Breast epithelium (tissue), 4 donors: ENCODE data around the gene STIM1. TPM values are rescaled to one million over a fixed set of nuclear protein-coding genes. Genes with fewer than 3 reads are reported as not detected.

Experiments used
- DNase-seq, 2 donors: peaks; one replicate each; pipeline ENCODE4 v3.0.0-alpha.2; 2019; ENCODE audit warnings: low spot score in 2 of 2
- H3K27ac ChIP-seq, 2 donors: fragments of 200-600 bp; sonication (generic) in 1 of 2; one replicate each; pipeline ENCODE4 v1.5.1; 2016 to 2019; ENCODE audit warnings: mild to moderate bottlenecking in 1 of 2
- H3K27me3 ChIP-seq, 2 donors: fragments of 200-600 bp; sonication (generic) in 1 of 2; one replicate each; pipeline versions ENCODE4 v1.5.1 to v1.6.0; 2017 to 2019; ENCODE audit warnings: control low read depth in 1 of 2, mild to moderate bottlenecking in 1 of 2
- H3K36me3 ChIP-seq: fragments of 200-600 bp; one replicate; pipeline ENCODE4 v1.5.1; 2019
- H3K4me1 ChIP-seq, 2 donors: fragments of 200-600 bp; sonication (generic); one replicate each; pipeline ENCODE4 v1.5.1; 2016 to 2019; ENCODE audit warnings: control low read depth in 1 of 2
- H3K4me3 ChIP-seq, 3 donors: fragments of 200-600 bp; sonication (generic); 1 replicate in 2 of 3; 2 replicates in 1 of 3; pipeline ENCODE4 v1.5.1; 2016 to 2019; ENCODE audit warnings: mild to moderate bottlenecking in 3 of 3, moderate library complexity in 2 of 3
- H3K9me3 ChIP-seq, 2 donors: fragments of 200-600 bp; sonication (generic) in 1 of 2; one replicate each; pipeline ENCODE4 v1.5.1; 2016 to 2019; ENCODE audit warnings: control low read depth in 1 of 2
- CTCF ChIP-seq, 3 donors: fragments of 450-650 bp; IDR thresholded peaks; one replicate each; pipeline ENCODE4 v1.5.1; 2016 to 2017; ENCODE audit warnings: antibody characterized with exemption in 3 of 3, mild to moderate bottlenecking in 3 of 3, moderate library complexity in 3 of 3
- POLR2A ChIP-seq: fragments of 450-650 bp; IDR thresholded peaks from one replicate; pipeline ENCODE4 v1.6.1; 2016; ENCODE audit warnings: antibody characterized with exemption, mild to moderate bottlenecking, moderate library complexity
- POLR2AphosphoS5 ChIP-seq, 3 donors: sonication (generic); formaldehyde crosslinking; IDR thresholded peaks; one replicate each; pipeline ENCODE4 v1.6.1; 2017; ENCODE audit warnings: antibody characterized with exemption in 3 of 3
- intact Hi-C: fragments of 100-400 bp; cut with DNase I; formaldehyde crosslinking; loops from one replicate; pipeline ENCODE4 v1.15.1; 2023; ENCODE audit warnings: low total_unique reads
- total RNA-seq, 3 donors: library from RNA; depleted of rRNA; stranded (reverse); fragments of >200 nt; gene quantifications; one replicate each; pipeline ENCODE4 v1.1.0, GENCODE V29; 2016

Gene STIM1
- total RNA-seq, 3 donors from 2014 or later: 44.2 to 68.2 (median 47.9) TPM

GRCh38 chr11:3890806-3891205 is 35.3 kb downstream of the STIM1 start:
- intact Hi-C loops: no loop called here
- peaks cover 0 to 7% of the 10 kb centered on the region in 2 donors for H3K4me1 ChIP-seq
- H3K27ac ChIP-seq: no peak overlapping the region

GRCh38 chr11:3891751-3892150 is 36.3 kb downstream of the STIM1 start:
- no peak for DNase-seq
- no peaks in the 10 kb centered on the region for H3K27me3 ChIP-seq
- peaks cover 0 to 7% of the 10 kb centered on the region in 2 donors for H3K4me1 ChIP-seq
- intact Hi-C loops: no loop called here
- H3K27ac ChIP-seq: no peak overlapping the region
- no peak for TF ChIP-seq CTCF (IDR thresholded peaks at IDR 0.05)
- TF ChIP-seq POLR2AphosphoS5 (IDR thresholded peaks at IDR 0.05): no peak
- no peak for TF ChIP-seq POLR2A
- no peak overlapping the region for H3K4me3 ChIP-seq
- H3K9me3 ChIP-seq: no peaks in the 10 kb centered on the region
- H3K36me3 ChIP-seq: no peaks in the 10 kb centered on the region

More at GRCh38 chr11:3890806-3891205, 35.3 kb downstream of the STIM1 start:
- Histone ChIP-seq H3K9me3 (no peaks in the 10 kb centered on the region), H3K4me3 (no peak overlapping the region), H3K27me3 (no peaks in the 10 kb centered on the region), H3K36me3 (no peaks in the 10 kb centered on the region)
- TF ChIP-seq POLR2AphosphoS5 (IDR thresholded peaks at IDR 0.05) (no peak), CTCF (IDR thresholded peaks at IDR 0.05) (no peak)
- DNase-seq: no peak

GRCh38 chr11:3892156-3892555 is 36.7 kb downstream of the STIM1 start:
- intact Hi-C loops: no loop called here

GRCh38 chr11:3893311-3893710 is 37.8 kb downstream of the STIM1 start:
- H3K36me3 ChIP-seq: no peaks in the 10 kb centered on the region
- no peak overlapping the region for H3K4me3 ChIP-seq
- peak overlapping the region; percentile 88 to 89 for H3K27ac ChIP-seq
- no peaks in the 10 kb centered on the region for H3K9me3 ChIP-seq
- no peak for DNase-seq
- TF ChIP-seq POLR2AphosphoS5 (IDR thresholded peaks at IDR 0.05): no peak
- TF ChIP-seq CTCF (IDR thresholded peaks at IDR 0.05): no peak
- no peak for TF ChIP-seq POLR2A
- H3K4me1 ChIP-seq: peaks cover 0 to 7% of the 10 kb centered on the region in 2 donors
- no peaks in the 10 kb centered on the region for H3K27me3 ChIP-seq
- intact Hi-C loops: no loop called here

More at GRCh38 chr11:3892156-3892555, 36.7 kb downstream of the STIM1 start:
- Histone ChIP-seq H3K27me3 (no peaks in the 10 kb centered on the region), H3K27ac (peak overlapping the region in 1 of 2 donors; percentile 89), H3K9me3 (no peaks in the 10 kb centered on the region), H3K36me3 (no peaks in the 10 kb centered on the region), H3K4me1 (peaks cover 0 to 7% of the 10 kb centered on the region in 2 donors), H3K4me3 (no peak overlapping the region)
- no peak for TF ChIP-seq POLR2A
- TF ChIP-seq CTCF (IDR thresholded peaks at IDR 0.05): no peak
- no peak for TF ChIP-seq POLR2AphosphoS5 (IDR thresholded peaks at IDR 0.05)
- DNase-seq: no peak

- intact Hi-C loops: no loop called here
- no peak for TF ChIP-seq CTCF (IDR thresholded peaks at IDR 0.05)
- TF ChIP-seq POLR2AphosphoS5 (IDR thresholded peaks at IDR 0.05): no peak
- no peak for TF ChIP-seq POLR2A
- Histone ChIP-seq H3K4me3 (no peak overlapping the region), H3K36me3 (no peaks in the 10 kb centered on the region), H3K27me3 (no peaks in the 10 kb centered on the region), H3K27ac (peak overlapping the region; percentile 88 to 89), H3K9me3 (no peaks in the 10 kb centered on the region), H3K4me1 (peaks cover 0 to 7% of the 10 kb centered on the region in 2 donors)
- no peak for DNase-seq
These were observed 38.8 kb downstream of the STIM1 start for GRCh38 chr11:3894128-3894731.
